ENCODE measurements around the gene P2RY8.
"Not testable (repeated sequence)": the region's sequence is repeated elsewhere in the genome, so short reads cannot be mapped to it uniquely, and the experiment has no call there.

Gene P2RY8

DNA sequence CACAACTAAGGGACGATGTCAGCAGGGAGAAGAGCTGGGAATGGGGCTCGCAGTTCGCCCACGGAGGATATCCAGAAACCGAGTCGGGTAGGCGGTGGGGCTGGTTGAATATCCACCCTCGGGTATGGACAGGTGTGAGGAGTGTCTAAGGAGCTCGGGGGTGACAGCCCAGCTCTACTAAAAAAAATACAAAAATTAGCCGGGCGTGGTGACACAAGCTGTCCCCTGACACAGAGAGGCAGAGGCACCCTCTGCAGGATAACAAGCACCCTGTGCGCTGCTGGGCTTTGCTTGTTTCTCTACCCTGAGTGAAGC, 72.1 kb downstream of the P2RY8 start:
- no peak for DNase-seq (ENCODE audit: low spot score)

GRCh38 chrX:1464041-1464970, 72.7 kb downstream of the P2RY8 start:
- DNase-seq (ENCODE audit: low spot score), result no peak

DNA sequence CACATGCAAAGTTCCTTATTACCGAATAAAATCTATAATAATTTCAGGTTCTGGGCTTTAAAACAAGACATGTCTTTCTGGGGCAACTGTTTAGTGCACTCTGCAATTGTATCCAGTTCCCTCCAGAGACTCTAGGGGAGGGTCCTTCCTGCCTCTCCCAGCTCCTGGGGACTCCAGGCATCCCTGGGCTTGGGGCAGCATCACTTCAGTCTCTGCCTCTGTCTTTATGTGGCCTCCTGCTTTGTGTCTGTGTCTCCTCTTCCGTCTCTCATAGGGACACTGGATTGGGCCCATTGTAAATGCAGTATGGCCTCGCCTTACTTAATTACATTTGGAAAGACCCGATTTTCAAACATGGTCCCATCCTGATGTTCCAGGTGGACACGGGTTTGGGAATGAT, 73.4 kb downstream of the P2RY8 start:
- no peak for DNase-seq (ENCODE audit: low spot score)

DNA sequence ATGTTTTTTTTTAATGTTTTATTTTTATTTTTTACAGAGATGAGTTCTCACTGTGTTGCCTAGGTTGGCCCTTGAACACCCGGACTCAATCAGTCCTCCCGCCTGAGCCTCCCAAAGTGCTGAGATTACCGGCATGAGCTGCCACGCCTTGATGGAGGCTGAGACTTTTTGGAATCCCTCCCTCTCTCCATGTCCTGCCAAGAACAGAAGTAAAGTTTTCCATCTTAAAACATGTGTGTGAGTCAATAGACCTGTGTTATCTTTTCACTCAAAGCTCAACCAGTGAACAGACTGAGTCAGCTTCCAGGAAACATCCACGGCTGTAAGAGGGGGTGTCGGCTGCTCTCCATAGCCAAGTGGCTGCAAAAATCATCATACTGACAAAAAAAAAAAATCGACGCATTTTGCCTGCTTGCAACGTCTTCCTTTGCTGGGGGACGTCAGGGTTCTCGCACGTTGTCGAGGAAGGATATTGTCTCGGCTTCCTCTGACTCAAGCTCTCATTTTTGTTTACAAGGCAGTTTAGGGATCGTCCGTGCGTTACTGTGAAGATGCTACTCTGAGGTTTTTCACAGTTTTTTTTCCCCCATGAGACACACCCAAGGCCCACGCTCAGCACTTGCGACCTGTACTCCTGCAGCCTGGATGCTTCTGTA, 74.3 kb downstream of the P2RY8 start:
- DNase-seq (ENCODE audit: low spot score), result peak; percentile 67

- no peak for DNase-seq (ENCODE audit: low spot score)
Measured at GRCh38 chrX:1462110-1462509, 74.9 kb downstream of the P2RY8 start.

- no peak for DNase-seq (ENCODE audit: low spot score)
Measured at GRCh38 chrX:1455948-1456280, 81.1 kb downstream of the P2RY8 start.

DNA sequence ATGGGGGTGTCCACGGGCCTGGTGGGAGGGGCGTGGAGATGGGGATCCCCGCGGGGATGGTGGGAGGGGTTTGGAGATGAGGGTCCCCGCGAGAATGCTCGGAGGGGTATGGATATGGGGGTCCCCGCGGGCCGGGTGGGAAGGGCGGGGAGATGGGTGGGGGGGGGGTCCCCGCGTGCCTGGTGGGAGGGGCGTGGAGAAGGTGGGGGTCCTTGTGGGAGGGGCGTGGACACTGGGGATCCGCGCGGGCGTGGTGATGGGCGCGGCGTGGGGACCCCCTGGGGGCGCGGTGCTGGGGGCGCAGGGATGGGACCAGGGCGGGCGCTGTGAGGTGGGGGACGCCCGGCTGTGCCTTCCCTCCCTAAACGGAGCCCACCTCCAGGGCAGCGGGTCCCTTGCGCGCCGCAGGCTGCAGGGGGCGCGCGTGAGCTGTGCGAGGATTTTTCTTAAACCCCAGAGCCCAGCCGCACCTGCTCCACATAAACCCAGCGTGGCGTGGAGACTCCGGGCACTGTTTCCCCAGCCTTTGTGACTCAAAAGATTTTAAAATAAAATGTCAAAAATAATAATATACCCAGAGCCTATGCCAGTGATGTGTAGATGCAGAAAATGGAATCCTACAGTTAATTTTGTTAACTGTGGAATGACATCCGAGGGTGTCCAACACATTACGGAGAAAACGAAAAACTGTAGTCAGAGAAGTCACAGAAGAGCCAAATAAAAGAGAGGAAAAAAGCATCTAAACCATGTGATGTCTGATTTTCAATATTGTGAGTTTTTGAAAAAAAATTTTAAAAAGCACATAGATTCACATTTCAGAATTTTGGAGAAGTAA, 82.8 kb downstream of the P2RY8 start:
- DNase-seq (ENCODE audit: low spot score), result peak; percentile 74

DNA sequence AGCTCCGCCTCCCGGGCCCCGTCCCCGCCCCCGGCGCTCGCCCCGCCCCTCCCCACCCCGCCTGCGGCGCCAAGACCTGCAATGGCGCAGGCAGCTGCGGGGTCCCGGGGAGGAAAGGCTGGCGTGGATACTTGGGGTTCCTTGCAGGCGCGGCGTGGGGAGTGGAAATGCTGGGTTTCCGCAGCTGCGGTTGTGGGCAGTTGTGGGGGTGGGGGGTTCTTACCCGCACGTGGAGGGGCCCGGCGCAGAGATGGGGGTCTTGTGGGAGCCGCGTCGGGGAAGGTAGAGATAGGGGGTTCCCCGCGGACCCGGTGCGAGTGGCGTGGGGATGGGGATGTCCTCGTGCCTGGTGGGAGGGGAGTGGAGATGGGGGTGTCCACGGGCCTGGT, 83.6 kb downstream of the P2RY8 start:
- DNase-seq (ENCODE audit: low spot score), result peak; percentile 66

- DNase-seq (ENCODE audit: low spot score), result peak; percentile 96
Measured at GRCh38 chrX:1452516-1453394, 84.2 kb downstream of the P2RY8 start, which contains the start of gene ASMTL. TSS of gene ASMTL (minus strand) at chrX:1452909. CDS start at chrX:1452840, 69 bp downstream.

DNA sequence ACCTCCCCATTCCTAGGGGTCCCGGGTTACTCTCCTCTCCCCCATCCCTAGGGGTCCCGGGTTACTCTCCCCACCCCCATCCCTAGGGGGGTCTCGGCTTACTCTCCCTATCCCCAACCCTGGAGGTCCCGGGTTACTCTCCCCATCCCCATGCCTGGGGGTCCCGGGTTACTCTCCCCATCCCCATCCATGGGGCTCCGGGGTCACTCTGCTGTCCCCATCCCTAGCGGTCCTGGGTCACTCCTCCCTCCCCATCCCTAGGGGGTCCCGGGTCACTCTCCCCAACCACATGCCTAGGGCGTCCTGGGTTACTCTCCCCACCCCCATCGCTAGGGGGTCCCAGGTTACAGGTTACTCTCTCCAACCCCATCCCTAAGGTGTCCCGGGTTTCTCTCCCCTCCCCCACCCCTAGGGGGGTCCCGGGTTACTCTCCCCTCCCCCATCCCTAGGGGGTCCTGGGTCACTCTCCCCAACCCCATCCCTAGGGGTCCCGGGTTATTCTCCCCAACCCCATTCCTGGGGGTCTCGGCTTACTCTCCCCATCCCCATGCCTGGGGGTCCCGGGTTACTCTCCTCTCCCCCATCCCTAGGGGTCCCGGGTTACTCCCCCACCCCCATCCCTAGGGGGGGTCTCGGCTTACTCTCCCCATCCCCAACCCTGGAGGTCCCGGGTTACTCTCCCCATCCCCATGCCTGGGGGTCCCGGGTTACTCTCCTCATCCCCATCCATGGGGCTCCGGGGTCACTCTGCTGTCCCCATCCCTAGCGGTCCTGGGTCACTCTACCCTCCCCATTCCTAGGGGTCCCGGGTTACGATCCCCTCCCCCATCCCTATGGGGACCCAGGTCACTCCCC, 85.1 kb downstream of the P2RY8 start:
- no peak for DNase-seq (ENCODE audit: low spot score)

DNA sequence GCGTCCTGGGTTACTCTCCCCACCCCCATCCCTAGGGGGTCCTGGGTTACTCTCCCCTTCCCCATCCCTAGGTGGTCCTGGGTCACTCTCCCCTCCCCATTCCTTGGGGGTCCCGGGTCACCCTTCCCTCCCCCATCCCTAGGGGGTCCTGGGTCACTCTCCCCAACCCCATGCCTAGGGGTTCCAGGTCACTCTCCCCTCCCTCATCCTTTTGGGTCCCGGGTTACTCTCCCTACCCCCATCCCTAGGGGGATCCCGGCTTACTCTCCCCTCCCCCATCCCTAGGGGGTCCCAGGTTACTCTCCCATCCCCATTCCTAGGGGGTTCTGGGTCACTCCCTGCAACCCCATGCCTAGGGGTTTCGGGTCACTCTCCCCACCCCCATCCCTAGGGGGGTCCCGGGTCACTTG, 85.7 kb downstream of the P2RY8 start:
- DNase-seq (ENCODE audit: low spot score), result no peak

DNA sequence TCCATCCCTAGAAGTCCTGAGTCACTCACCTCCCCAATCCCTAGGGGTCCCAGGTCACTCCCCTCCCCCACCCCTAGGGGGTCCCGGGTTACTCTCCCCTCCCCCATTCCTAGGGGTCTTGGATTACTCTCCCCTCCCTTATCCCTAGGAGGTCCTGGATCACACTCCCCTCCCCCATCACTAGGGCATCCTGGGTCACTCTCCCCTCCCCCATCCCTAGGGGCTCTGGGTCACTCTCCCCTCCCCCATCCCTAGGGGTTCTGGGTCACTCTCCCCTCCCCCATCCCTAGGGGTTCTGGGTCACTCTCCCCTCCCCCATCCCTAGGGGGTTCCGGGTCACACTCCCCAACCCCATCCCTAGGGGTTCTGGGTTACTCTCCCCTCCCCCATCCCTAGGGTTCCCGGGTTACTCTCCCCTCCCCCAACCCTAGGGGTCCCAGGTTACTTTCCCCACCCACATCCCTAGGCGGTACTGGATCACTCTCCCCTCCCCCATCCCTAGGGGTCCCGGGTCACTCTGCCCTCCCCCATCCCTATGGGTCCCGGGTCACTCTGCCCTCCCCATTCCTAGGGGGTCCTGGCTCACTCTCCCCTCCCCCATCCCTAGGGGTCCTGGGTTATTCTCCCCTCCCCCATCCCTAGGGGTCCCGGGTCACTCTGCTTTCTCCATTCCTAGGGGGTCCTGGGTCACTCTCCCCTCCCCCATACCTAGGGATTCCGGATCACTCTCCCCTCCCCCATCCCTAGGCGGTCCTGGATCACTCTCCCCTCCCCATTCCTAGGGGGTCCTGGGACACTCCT, 86.4 kb downstream of the P2RY8 start:
- DNase-seq (ENCODE audit: low spot score), result no peak

DNA sequence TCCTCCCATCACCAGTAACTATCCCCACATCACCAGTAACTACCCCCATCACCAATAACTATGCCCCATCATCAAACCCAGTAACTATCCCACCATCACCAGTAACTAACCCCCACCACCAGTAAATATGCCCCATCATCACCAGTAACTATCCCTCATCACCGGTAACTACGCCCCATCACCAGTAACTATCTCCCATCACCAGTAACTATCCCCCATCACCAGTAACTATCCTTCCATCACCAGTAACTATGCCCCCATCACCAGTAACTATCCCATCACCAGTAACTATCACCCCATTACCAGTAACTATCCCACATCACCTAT, 87.2 kb downstream of the P2RY8 start:
- DNase-seq (ENCODE audit: low spot score), result no peak

GRCh38 chrX:1449036-1449822, 87.8 kb downstream of the P2RY8 start:
- DNase-seq (ENCODE audit: low spot score), result no peak

- not testable (repeated sequence) for DNase-seq (ENCODE audit: low spot score)
Measured at GRCh38 chrX:1448573-1449001, 88.4 kb downstream of the P2RY8 start.

- DNase-seq (ENCODE audit: low spot score), result not testable (repeated sequence)
Measured at GRCh38 chrX:1447969-1448572, 88.9 kb downstream of the P2RY8 start.

GRCh38 chrX:1446984-1447968, 89.7 kb downstream of the P2RY8 start:
- not testable (repeated sequence) for DNase-seq (ENCODE audit: low spot score)
